Neural progenitor cell (in vitro differentiated cells): ENCODE data around the gene NRBF2. TPM values are rescaled to one million over a fixed set of nuclear protein-coding genes. Genes with fewer than 3 reads are reported as not detected.

Experiments used
- DNase-seq: peaks from one replicate; pipeline ENCODE4 v3.0.0-alpha.2; 2016; ENCODE audit warnings: low spot score
- H2AFZ ChIP-seq: fragments of 200-600 bp; sonication (generic); replicated peaks from 2 replicates; pipeline ENCODE4 v1.6.1; 2016; ENCODE audit warnings: antibody characterized with exemption
- H3F3A ChIP-seq: fragments of 200-600 bp; sonication (generic); 2 replicates; pipeline ENCODE4 v1.6.1; 2016; ENCODE audit warnings: antibody characterized with exemption, low read depth
- H3K27ac ChIP-seq: fragments of 200-600 bp; sonication (generic); 2 replicates; pipeline ENCODE4 v1.5.1; 2016; ENCODE audit warnings: mild to moderate bottlenecking
- H3K27me3 ChIP-seq: fragments of 200-600 bp; sonication (generic); 2 replicates; pipeline ENCODE4 v1.6.1; 2016; ENCODE audit warnings: mild to moderate bottlenecking, moderate library complexity
- H3K36me3 ChIP-seq: fragments of 200-600 bp; sonication (generic); 2 replicates; pipeline ENCODE4 v1.5.1; 2016
- H3K4me1 ChIP-seq: fragments of 200-600 bp; sonication (generic); 2 replicates; pipeline ENCODE4 v1.6.1; 2016; ENCODE audit warnings: mixed run types
- H3K4me2 ChIP-seq: fragments of 200-600 bp; sonication (generic); 2 replicates; pipeline ENCODE4 v1.6.1; 2016
- H3K4me3 ChIP-seq: fragments of 200-600 bp; sonication (generic); 2 replicates; pipeline ENCODE4 v1.5.1; 2016
- H3K79me2 ChIP-seq: fragments of 200-600 bp; sonication (generic); 2 replicates; pipeline ENCODE4 v1.6.1; 2016; ENCODE audit warnings: low read depth
- H3K9ac ChIP-seq: fragments of 200-600 bp; sonication (generic); 2 replicates; pipeline ENCODE4 v1.6.1; 2016
- H3K9me3 ChIP-seq: fragments of 200-600 bp; sonication (generic); 2 replicates; pipeline ENCODE4 v1.5.1; 2016; ENCODE audit warnings: low read depth
- H4K20me1 ChIP-seq: fragments of 200-600 bp; sonication (generic); 2 replicates; pipeline ENCODE4 v1.6.1; 2016; ENCODE audit warnings: low read depth
- H3K27ac Mint-ChIP-seq: 3 replicates; pipeline ENCODE4 v1.8.0; 2021; ENCODE audit warnings: mixed read lengths
- H3K27me3 Mint-ChIP-seq: 2 replicates; pipeline ENCODE4 v1.8.0; 2022; ENCODE audit warnings: low read depth, mild to moderate bottlenecking, inconsistent platforms, moderate library complexity, mixed read lengths; ENCODE audit not compliant: insufficient read depth
- H3K36me3 Mint-ChIP-seq: 3 replicates; pipeline ENCODE4 v1.8.0; 2021; ENCODE audit warnings: mixed read lengths
- H3K4me1 Mint-ChIP-seq: 3 replicates; pipeline ENCODE4 v1.8.0; 2021; ENCODE audit warnings: mixed read lengths
- H3K4me3 Mint-ChIP-seq: 3 replicates; pipeline ENCODE4 v1.8.0; 2021; ENCODE audit warnings: mild to moderate bottlenecking, moderate library complexity, mixed read lengths
- H3K9me3 Mint-ChIP-seq: 3 replicates; pipeline ENCODE4 v1.8.0; 2020; ENCODE audit warnings: mixed read lengths
- EZH2 ChIP-seq: fragments of 200-600 bp; sonication (generic); IDR thresholded peaks from 2 replicates; pipeline ENCODE4 v1.6.1; 2017; ENCODE audit warnings: antibody characterized with exemption, mild to moderate bottlenecking, moderate library complexity
- EZH2phosphoT487 ChIP-seq: fragments of 200-600 bp; sonication (generic); IDR thresholded peaks from 2 replicates; pipeline ENCODE4 v1.6.1; 2017; ENCODE audit warnings: antibody characterized with exemption
- small RNA-seq: library from RNA; depleted of rRNA; stranded (forward); fragments of <200 nt; gene quantifications from one replicate; pipeline ENCODE3, GENCODE V24; 2015
- total RNA-seq: library from RNA; depleted of rRNA; stranded (reverse); fragments of >200 nt; gene quantifications from 2 replicates; pipeline ENCODE4 v1.2.3, GENCODE V29; 2015; ENCODE audit warnings: low replicate concordance
- TF ChIP-seq, protein P1 (sequence below): fragments of 200-600 bp; sonication (generic); IDR thresholded peaks from 2 replicates; pipeline ENCODE4 v1.5.1; 2017; ENCODE audit warnings: antibody characterized with exemption, mild to moderate bottlenecking

NRBF2 gene
- total RNA-seq, 1 donor from 2014 or later, result 37.8 TPM

DNA sequence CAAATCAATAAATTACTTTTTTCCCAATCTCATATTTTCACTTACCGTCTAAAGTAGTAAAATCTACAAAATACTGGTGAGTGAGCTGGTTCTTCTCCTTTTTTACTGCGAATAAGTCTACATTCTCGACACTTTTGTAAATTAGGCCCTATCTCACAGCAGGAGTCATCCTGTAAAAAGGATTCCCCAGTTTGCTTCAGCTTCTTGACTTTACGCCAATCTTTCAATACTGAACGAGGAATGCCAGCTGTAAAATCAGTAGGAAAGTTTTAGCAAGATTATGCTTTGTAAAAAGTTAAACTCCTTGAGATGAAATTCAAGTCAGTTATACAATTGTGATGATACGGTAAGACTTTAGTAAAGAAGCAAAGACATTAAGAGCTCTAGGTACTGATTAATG, 67.3 kb downstream of the NRBF2 start:
- Mint-ChIP-seq H3K9me3 (no peaks in the 10 kb centered on the region), H3K36me3 (peaks cover 25% of the 10 kb centered on the region), H3K4me1 (peaks cover 3% of the 10 kb centered on the region), H3K27me3 (no peaks in the 10 kb centered on the region), H3K27ac (no peak overlapping the region), H3K4me3 (no peak overlapping the region)
- TF ChIP-seq, protein P1, sequence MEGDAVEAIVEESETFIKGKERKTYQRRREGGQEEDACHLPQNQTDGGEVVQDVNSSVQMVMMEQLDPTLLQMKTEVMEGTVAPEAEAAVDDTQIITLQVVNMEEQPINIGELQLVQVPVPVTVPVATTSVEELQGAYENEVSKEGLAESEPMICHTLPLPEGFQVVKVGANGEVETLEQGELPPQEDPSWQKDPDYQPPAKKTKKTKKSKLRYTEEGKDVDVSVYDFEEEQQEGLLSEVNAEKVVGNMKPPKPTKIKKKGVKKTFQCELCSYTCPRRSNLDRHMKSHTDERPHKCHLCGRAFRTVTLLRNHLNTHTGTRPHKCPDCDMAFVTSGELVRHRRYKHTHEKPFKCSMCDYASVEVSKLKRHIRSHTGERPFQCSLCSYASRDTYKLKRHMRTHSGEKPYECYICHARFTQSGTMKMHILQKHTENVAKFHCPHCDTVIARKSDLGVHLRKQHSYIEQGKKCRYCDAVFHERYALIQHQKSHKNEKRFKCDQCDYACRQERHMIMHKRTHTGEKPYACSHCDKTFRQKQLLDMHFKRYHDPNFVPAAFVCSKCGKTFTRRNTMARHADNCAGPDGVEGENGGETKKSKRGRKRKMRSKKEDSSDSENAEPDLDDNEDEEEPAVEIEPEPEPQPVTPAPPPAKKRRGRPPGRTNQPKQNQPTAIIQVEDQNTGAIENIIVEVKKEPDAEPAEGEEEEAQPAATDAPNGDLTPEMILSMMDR, result no peak
- no peak for TF ChIP-seq EZH2
- no peak for TF ChIP-seq EZH2phosphoT487
- H3K9ac ChIP-seq, result peak overlapping the region; percentile 24
- peaks cover 42% of the 10 kb centered on the region for H3K79me2 ChIP-seq
- H3K36me3 ChIP-seq, result peaks cover 10% of the 10 kb centered on the region
- peak; percentile 35 for DNase-seq
- H4K20me1 ChIP-seq, result peaks cover 16% of the 10 kb centered on the region
- peaks cover 15% of the 10 kb centered on the region for H3F3A ChIP-seq
- H2AFZ ChIP-seq, result no peak overlapping the region
- peak overlapping the region; percentile 48 for H3K4me2 ChIP-seq
- H3K27ac ChIP-seq, result peak overlapping the region; percentile 35
- H3K4me3 ChIP-seq, result no peak overlapping the region
- H3K27me3 ChIP-seq, result no peaks in the 10 kb centered on the region
- H3K9me3 ChIP-seq, result no peaks in the 10 kb centered on the region
- peaks cover 15% of the 10 kb centered on the region for H3K4me1 ChIP-seq

- Histone ChIP-seq H3K4me1 (peaks cover 15% of the 10 kb centered on the region), H3K9me3 (no peaks in the 10 kb centered on the region), H3K27ac (peak overlapping the region; percentile 35), H3F3A (peaks cover 15% of the 10 kb centered on the region), H4K20me1 (peaks cover 16% of the 10 kb centered on the region), H3K9ac (no peak overlapping the region), H3K4me3 (no peak overlapping the region), H3K27me3 (no peaks in the 10 kb centered on the region), H3K36me3 (peaks cover 10% of the 10 kb centered on the region), H3K79me2 (peaks cover 48% of the 10 kb centered on the region), H3K4me2 (peak overlapping the region; percentile 48), H2AFZ (no peak overlapping the region)
- Mint-ChIP-seq H3K9me3 (no peaks in the 10 kb centered on the region), H3K27ac (no peak overlapping the region), H3K27me3 (no peaks in the 10 kb centered on the region), H3K4me1 (peaks cover 3% of the 10 kb centered on the region), H3K36me3 (peaks cover 25% of the 10 kb centered on the region), H3K4me3 (no peak overlapping the region)
- TF ChIP-seq EZH2 (no peak), EZH2phosphoT487 (no peak)
- no peak for DNase-seq
Observed at GRCh38 chr10:63201118-63201517, 68.0 kb downstream of the NRBF2 start.

Small RNAs within 50 kb of the gene (small RNA-seq; reads per million reads assigned to genes)
- not detected for gene RNU6-543P
